Uterus (tissue), 2 donors: Measurements from ENCODE around the gene SCARF2.

Experiments used
- POLR2A ChIP-seq, 2 donors: fragments of 450-650 bp; IDR thresholded peaks; one replicate each; pipeline ENCODE4 v1.6.1; 2016; ENCODE audit warnings: antibody characterized with exemption in 2 of 2, mild to moderate bottlenecking in 1 of 2, moderate library complexity in 1 of 2
- TF ChIP-seq, protein P1 (sequence below), 4 experiments: fragments of 200-600 bp in 2 of 4; fragments of 450-650 bp in 2 of 4; sonication (generic) in 2 of 4; IDR thresholded peaks; one replicate each; pipeline ENCODE4 v1.5.1; 2016 to 2019; ENCODE audit warnings: antibody characterized with exemption in 4 of 4, mild to moderate bottlenecking in 2 of 4, moderate library complexity in 1 of 4

DNA sequence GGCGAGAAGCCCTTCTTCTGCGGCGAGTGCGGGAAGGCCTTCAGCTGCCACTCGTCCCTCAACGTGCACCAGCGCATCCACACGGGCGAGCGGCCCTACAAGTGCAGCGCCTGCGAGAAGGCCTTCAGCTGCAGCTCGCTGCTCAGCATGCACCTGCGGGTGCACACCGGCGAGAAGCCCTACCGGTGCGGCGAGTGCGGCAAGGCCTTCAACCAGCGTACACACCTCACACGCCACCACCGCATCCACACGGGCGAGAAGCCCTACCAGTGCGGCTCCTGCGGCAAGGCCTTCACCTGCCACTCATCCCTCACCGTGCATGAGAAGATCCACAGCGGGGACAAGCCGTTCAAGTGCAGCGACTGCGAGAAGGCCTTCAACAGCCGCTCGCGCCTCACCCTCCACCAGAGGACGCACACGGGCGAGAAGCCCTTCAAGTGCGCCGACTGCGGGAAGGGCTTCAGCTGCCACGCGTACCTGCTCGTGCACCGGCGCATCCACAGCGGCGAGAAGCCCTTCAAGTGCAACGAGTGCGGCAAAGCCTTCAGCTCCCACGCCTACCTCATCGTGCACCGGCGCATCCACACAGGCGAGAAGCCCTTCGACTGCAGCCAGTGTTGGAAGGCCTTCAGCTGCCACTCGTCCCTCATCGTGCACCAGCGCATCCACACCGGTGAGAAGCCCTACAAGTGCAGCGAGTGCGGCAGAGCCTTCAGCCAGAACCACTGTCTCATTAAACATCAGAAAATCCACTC, 31.5 kb downstream of the SCARF2 start:
- no peak for TF ChIP-seq POLR2A (IDR thresholded peaks at IDR 0.05)
- TF ChIP-seq, protein P1, sequence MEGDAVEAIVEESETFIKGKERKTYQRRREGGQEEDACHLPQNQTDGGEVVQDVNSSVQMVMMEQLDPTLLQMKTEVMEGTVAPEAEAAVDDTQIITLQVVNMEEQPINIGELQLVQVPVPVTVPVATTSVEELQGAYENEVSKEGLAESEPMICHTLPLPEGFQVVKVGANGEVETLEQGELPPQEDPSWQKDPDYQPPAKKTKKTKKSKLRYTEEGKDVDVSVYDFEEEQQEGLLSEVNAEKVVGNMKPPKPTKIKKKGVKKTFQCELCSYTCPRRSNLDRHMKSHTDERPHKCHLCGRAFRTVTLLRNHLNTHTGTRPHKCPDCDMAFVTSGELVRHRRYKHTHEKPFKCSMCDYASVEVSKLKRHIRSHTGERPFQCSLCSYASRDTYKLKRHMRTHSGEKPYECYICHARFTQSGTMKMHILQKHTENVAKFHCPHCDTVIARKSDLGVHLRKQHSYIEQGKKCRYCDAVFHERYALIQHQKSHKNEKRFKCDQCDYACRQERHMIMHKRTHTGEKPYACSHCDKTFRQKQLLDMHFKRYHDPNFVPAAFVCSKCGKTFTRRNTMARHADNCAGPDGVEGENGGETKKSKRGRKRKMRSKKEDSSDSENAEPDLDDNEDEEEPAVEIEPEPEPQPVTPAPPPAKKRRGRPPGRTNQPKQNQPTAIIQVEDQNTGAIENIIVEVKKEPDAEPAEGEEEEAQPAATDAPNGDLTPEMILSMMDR (IDR thresholded peaks at IDR 0.05) = no peak
